ENCODE data around the gene AGA.

The AGA gene

DNA sequence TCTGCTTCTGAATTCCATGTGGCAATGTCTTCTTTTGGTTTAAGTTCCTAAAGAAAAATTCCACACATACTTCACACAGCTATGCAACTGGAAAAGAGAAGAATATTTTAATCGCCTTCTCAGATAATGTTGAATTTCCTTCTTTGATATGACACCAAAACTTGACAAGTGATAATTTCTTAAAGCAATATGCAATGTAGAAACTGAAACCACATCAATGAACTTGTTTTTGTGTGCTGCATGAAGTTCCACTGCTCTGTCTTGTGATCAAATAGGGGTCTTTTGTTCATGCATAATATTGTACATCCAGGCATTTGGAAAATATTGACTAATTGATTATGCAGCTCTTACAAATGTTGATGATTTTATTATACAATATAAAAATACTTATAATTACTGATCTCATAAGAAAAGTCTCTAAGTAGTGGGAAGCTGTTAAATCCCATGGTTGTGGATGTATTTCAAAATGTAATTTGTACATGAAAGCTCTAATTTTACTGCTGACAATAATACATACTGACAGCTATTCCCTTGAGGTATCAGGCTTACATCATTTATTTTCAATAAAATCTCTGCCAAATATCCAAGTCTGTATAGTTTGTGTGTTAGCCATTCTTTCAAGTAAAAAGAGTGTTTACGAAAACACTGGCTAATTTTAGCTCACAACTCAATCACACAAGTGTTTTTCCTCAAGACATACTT is 56.5 kb downstream of the AGA start:
- DNase-seq: peak; percentile 2

DNA sequence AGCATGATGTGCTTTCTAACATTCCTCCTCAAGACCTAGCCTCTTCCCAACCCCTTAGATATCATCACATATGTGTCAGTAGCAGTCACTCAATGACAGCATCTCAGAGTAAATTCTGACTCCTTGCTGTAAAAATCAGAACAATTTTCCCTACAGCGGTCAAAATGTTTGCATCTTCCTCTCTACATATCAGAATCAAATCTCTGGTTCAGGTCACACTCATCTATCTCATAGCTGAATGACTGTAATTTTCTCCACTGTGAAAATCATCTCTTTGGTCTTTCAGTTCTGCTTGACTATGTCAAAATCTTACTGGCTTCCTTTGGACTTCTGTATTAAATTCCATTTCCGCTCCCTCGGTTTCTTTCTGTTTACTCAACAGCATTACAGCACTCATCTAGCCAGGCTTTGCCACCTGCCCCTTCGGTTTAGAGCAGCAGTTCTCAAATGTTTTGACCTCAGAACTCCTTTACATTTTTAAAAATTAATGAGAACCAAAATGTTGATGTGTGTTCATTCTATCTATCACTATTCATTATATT is 57.3 kb downstream of the AGA start:
- DNase-seq: peak; percentile 2

DNA sequence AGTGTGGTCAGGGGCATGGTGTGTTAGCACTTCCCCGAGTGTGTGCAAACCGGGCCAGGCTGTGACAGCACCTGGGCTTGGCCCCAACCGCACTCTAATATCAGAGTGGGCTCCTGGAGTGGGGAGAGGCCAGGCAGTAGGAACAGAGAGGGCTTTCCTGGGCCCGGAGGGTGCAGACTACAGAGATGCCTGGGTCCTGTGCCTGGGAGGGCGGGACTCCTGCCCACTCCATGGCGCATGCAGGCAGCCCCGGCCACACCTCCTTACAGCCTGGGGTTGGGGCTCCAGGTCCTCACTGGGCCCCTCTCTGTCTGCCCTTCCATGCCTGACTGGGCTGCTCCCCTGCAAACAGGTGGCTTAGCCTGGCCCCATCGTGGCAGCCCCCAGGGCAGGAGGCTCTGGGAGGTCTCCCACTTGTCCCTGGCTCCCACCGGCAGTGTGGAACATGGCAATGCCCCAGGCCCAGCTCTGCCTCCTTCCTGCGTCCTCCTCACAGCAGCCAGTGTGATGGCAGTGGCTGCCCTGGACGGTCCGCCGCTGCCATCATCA is 60.4 kb downstream of the AGA start:
- DNase-seq: no peak

Data from inflammatory macrophage treated with lipopolysaccharide for 4 hours (primary cell).